SJSA1 (cell line): Measurements from ENCODE around the gene TM9SF1. TPM values are rescaled to one million over a fixed set of nuclear protein-coding genes. Genes with fewer than 3 reads are reported as not detected.
A peak's percentile ranks its signal among the peaks of the same experiment; 100 is the strongest.

Source experiments
- DNase-seq, 2 experiments: peaks; one replicate each; pipeline ENCODE4 v3.0.0-alpha.2; 2015 to 2020; ENCODE audit warnings: low spot score in 2 of 2, low read depth in 1 of 2
- H3K27ac ChIP-seq: fragments of 250-450 bp; sonication (Bioruptor Pico); 2 replicates; pipeline ENCODE4 v1.5.1; 2020; ENCODE audit warnings: mild to moderate bottlenecking, moderate library complexity
- H3K27me3 ChIP-seq: fragments of 250-450 bp; sonication (Bioruptor Pico); replicated peaks from 2 replicates; pipeline ENCODE4 v1.5.1; 2020; ENCODE audit warnings: mild to moderate bottlenecking, moderate library complexity
- H3K36me3 ChIP-seq: fragments of 250-450 bp; sonication (Bioruptor Pico); 2 replicates; pipeline ENCODE4 v1.5.1; 2020; ENCODE audit warnings: mild to moderate bottlenecking
- H3K4me1 ChIP-seq: fragments of 250-450 bp; sonication (Bioruptor Pico); replicated peaks from 2 replicates; pipeline ENCODE4 v1.6.1; 2021; ENCODE audit warnings: mild to moderate bottlenecking
- H3K4me3 ChIP-seq: fragments of 250-450 bp; sonication (Bioruptor Pico); 2 replicates; pipeline ENCODE4 v1.5.1; 2020; ENCODE audit warnings: mild to moderate bottlenecking
- H3K9me3 ChIP-seq: fragments of 250-450 bp; sonication (Bioruptor Pico); replicated peaks from 2 replicates; pipeline ENCODE4 v1.5.1; 2020; ENCODE audit warnings: mild to moderate bottlenecking
- total RNA-seq: library from RNA; depleted of rRNA; stranded (reverse); fragments of >200 nt; shearing (Covaris generic); gene quantifications from 2 replicates; pipeline ENCODE4 v1.2.3, GENCODE V29; 2014

TM9SF1 gene
- total RNA-seq, 1 experiment from 2014 or later, result 60.3 TPM

- Histone ChIP-seq H3K4me3 (no peak overlapping the region), H3K27ac (no peak overlapping the region), H3K36me3 (peaks cover 11% of the 10 kb centered on the region), H3K9me3 (no peaks in the 10 kb centered on the region), H3K27me3 (no peaks in the 10 kb centered on the region), H3K4me1 (no peaks in the 10 kb centered on the region)
- DNase-seq, result no peak
These were observed 22.9 kb downstream of the TM9SF1 start for GRCh38 chr14:24172261-24172860.

DNA sequence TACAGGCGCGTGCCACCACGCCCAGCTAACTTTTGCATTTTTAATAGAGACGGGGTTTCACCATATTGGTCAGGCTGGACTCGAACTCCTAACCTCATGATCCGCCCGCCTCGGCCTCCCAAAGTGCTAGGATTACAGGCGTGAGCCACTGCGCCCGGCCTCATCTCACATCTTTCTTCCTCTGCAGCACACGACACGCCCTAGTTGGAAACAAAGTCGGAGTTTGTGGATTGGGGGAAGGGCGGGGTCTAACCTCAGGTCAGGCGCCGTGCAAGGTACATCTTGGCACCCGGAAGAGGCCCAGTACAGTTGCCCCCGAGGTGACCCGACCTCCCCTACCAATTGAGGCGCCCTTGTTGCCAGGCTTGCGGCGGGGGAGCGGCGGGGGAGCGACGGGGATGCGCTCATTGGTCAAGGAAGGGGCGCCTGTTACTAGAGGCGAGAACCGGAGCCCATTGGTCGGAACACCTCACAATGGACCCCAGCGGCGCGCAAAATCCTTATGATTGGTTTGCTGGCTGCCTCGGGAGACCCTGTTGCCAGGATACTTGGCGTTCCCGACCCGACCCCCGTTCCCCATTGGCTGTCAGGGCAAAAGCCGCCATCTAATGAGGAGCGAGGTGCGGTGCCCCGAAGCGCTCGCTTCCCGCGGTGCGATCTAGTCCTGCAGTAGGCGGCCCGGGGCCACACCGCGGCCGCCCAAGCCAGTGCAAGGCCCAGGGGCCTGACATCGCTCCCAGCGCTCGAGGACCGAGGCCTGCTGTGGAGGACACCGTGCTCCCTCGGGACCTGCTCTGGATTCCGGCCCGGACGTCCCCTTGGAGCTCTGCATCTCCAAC lies 23.6 kb downstream of the TM9SF1 start, which contains the start of gene REC8:
Gene REC8, plus strand, starts transcription at position 659 of the 839 bp plus-strand sequence. CDS start 473 bp downstream, outside the sequence.
- Histone ChIP-seq H3K9me3 (no peaks in the 10 kb centered on the region), H3K27me3 (no peaks in the 10 kb centered on the region), H3K36me3 (peaks cover 10% of the 10 kb centered on the region), H3K27ac (no peak within 1 kb of the TSS), H3K4me3 (no peak within 1 kb of the TSS), H3K4me1 (no peaks in the 10 kb centered on the region)
- no peak for DNase-seq

DNA sequence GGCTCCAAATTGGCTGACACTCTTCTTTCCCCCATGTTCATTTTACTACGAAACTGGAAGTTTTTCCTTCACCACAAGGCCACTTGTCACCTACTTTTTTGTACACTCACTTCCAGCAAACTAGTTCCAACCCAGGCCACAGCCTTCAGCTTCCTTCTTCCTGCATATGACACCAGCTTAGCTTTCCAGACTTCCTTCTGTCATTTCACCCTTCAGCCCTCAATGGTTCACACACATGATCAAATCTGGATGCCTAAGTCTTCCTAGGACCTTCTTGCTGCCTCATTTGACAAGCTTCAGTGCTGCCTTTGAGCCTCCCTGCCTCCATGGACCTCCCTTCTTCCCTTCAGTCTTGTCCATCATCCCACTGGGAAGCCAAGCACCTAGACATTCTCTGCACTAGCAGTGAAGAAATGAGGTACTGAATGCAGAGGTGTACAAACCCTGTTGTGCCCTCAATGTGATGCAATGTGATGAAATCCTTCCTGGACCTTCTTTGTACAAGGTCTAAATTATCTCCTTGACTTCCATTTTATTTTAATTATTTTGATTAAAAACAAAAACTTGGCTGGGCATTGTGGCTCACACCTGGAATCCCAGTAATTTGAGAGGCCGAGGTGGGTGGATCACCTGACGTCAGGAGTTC lies 27.6 kb downstream of the TM9SF1 start:
- Histone ChIP-seq H3K4me3 (no peak overlapping the region), H3K27me3 (no peaks in the 10 kb centered on the region), H3K9me3 (no peaks in the 10 kb centered on the region), H3K36me3 (peaks cover 43% of the 10 kb centered on the region), H3K27ac (no peak overlapping the region), H3K4me1 (no peaks in the 10 kb centered on the region)
- no peak for DNase-seq

DNA sequence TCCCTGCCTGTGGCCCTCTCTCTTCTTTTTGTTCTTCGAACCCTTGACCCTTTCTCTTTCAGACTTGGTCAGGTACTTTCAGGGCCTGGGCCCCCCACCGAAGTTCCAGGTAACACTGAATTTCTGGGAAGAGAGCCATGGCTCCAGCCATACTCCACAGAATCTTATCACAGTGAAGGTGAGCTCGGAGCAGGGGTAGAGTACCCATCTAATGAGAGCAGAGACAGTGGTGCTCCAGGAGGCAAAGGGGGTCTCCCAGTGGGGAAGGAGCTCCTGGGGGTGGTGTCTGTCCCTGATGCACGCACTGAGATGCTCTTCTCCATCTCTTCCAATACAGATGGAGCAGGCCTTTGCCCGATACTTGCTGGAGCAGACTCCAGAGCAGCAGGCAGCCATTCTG lies 29.5 kb downstream of the TM9SF1 start:
- Histone ChIP-seq H3K36me3 (peaks cover 55% of the 10 kb centered on the region), H3K27ac (no peak overlapping the region), H3K9me3 (no peaks in the 10 kb centered on the region), H3K4me1 (peaks cover 14% of the 10 kb centered on the region), H3K27me3 (no peaks in the 10 kb centered on the region), H3K4me3 (no peak overlapping the region)
- no peak for DNase-seq

DNA sequence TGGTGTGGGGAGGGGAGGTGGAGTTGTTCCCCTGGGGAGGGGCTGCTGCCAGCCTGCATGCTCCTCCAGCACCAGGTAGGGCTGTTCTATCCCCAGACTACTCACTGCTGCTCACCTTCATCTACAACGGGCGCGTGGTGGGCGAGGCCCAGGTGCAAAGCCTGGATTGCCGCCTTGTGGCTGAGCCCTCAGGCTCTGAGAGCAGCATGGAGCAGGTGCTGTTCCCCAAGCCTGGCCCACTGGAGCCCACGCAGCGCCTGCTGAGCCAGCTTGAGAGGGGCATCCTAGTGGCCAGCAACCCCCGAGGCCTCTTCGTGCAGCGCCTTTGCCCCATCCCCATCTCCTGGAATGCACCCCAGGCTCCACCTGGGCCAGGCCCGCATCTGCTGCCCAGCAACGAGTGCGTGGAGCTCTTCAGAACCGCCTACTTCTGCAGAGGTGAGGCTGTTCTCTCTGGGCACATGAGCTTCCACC lies 30.7 kb downstream of the TM9SF1 start:
- Histone ChIP-seq H3K27ac (no peak overlapping the region), H3K4me1 (peaks cover 18% of the 10 kb centered on the region), H3K9me3 (no peaks in the 10 kb centered on the region), H3K36me3 (peaks cover 67% of the 10 kb centered on the region), H3K27me3 (no peaks in the 10 kb centered on the region), H3K4me3 (no peak overlapping the region)
- DNase-seq, result no peak

DNA sequence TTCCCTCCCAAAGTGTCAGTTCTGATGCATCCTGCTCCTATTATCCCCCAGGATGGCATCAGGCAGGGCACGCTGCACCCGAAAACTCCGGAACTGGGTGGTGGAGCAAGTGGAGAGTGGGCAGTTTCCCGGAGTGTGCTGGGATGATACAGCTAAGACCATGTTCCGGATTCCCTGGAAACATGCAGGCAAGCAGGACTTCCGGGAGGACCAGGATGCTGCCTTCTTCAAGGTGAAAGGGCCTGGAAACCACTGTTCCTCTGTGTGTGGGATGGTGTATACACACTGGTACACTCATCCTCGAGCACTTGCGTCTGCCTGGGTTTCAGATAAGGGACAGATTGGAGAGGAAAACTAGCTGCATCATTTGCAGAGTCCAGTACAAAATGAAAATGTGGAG lies 33.1 kb downstream of the TM9SF1 start:
- peaks cover 80% of the 10 kb centered on the region for H3K36me3 ChIP-seq
- H3K27ac ChIP-seq, result no peak overlapping the region
- peaks cover 18% of the 10 kb centered on the region for H3K4me1 ChIP-seq
- no peaks in the 10 kb centered on the region for H3K27me3 ChIP-seq
- DNase-seq, result no peak
- peak overlapping the region; percentile 43 for H3K4me3 ChIP-seq
- H3K9me3 ChIP-seq, result no peaks in the 10 kb centered on the region

- no peaks in the 10 kb centered on the region for H3K9me3 ChIP-seq
- peaks cover 18% of the 10 kb centered on the region for H3K4me1 ChIP-seq
- peak within 1 kb of the TSS; percentile 53 for H3K27ac ChIP-seq
- H3K27me3 ChIP-seq, result no peaks in the 10 kb centered on the region
- peaks cover 82% of the 10 kb centered on the region for H3K36me3 ChIP-seq
- peak; percentile 94 to 95 for DNase-seq
- H3K4me3 ChIP-seq, result peak within 1 kb of the TSS; percentile 43
These were observed 34.1 kb downstream of the TM9SF1 start, which contains the start of gene IRF9 for GRCh38 chr14:24160850-24161804. Gene IRF9 (plus strand): TSS chr14:24161265. CDS start chr14:24162145, 880 bp downstream.

DNA sequence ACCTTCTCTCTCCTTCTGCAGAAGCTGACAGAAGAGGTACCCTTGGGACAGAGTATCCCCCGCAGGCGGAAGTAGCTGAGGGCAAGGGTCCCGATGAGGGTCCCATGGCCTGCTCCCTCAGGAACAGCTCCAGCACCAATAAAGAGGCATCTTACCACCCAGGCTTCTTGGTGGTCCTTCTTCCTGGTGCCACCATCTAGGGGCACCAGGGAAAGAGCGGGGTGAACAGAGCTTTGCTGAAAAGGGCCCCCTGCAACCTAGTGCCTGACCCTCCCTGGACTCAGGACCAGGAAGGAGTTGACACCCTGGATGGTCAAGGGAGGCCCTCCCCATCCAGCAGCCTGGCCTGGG lies 34.8 kb downstream of the TM9SF1 start:
- Histone ChIP-seq H3K27me3 (no peaks in the 10 kb centered on the region), H3K9me3 (no peaks in the 10 kb centered on the region), H3K36me3 (peaks cover 82% of the 10 kb centered on the region), H3K4me3 (no peak overlapping the region; the same call in 1 of the 2 replicates), H3K4me1 (peaks cover 18% of the 10 kb centered on the region), H3K27ac (no peak overlapping the region)
- DNase-seq, result no peak

GRCh38 chr14:24159777-24160498 lies 35.3 kb downstream of the TM9SF1 start:
- Histone ChIP-seq H3K27me3 (no peaks in the 10 kb centered on the region), H3K9me3 (no peaks in the 10 kb centered on the region), H3K4me1 (peaks cover 18% of the 10 kb centered on the region), H3K4me3 (no peak overlapping the region), H3K36me3 (peaks cover 82% of the 10 kb centered on the region), H3K27ac (no peak overlapping the region)
- no peak for DNase-seq

DNA sequence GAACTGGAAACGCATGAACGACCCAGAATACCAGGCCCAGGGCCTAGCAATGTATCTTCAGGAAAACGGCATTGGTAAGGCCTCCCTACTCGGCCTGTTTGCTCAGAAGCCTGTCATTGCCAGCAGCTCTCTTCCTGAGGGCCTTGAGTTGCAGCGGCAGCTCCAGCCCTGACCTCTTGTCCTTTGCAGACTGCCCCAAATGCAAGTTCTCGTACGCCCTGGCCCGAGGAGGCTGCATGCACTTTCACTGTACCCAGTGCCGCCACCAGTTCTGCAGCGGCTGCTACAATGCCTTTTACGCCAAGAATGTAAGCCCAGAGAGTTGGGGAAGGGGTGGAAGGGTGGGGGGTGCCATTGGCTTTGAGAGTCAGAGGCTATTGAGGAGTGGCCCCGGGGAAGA lies 37.9 kb downstream of the TM9SF1 start:
- no peaks in the 10 kb centered on the region for H3K9me3 ChIP-seq
- H3K36me3 ChIP-seq, result peaks cover 69% of the 10 kb centered on the region
- H3K4me3 ChIP-seq, result no peak overlapping the region
- DNase-seq, result no peak
- no peaks in the 10 kb centered on the region for H3K27me3 ChIP-seq
- H3K4me1 ChIP-seq, result peaks cover 18% of the 10 kb centered on the region
- no peak overlapping the region for H3K27ac ChIP-seq

DNA sequence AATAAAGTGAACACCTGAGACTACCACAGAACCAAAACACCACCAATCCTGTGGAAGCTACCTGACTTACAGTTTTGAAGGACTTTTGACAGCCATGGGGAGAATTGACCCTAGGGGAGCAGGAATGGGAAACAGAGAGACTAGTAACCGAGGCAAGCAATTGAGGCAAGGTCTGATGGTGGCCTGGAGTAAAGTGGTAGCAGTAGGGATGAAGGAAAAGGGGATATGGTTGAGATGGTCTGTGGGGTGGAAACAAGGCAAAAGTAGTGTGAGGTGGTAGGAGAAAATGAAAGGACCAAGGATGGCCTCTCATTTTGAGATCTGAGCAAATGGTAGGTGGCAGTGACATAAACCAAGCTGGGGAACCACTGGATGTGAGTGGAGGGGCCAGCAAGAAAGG lies 38.4 kb downstream of the TM9SF1 start:
- no peak overlapping the region for H3K4me3 ChIP-seq
- H3K4me1 ChIP-seq, result peaks cover 13% of the 10 kb centered on the region
- peaks cover 69% of the 10 kb centered on the region for H3K36me3 ChIP-seq
- no peaks in the 10 kb centered on the region for H3K27me3 ChIP-seq
- no peaks in the 10 kb centered on the region for H3K9me3 ChIP-seq
- no peak for DNase-seq
- no peak overlapping the region for H3K27ac ChIP-seq

DNA sequence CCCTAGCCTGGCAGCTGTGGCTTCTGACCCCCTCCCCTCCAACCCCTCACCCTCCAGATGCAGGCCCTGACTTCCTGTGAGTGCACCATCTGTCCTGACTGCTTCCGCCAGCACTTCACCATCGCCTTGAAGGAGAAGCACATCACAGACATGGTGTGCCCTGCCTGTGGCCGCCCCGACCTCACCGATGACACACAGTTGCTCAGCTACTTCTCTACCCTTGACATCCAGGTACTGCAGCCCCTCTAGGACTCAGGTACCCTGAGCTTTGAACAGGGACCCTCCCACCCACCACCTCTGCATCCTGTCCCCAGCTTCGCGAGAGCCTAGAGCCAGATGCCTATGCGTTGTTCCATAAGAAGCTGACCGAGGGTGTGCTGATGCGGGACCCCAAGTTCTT lies 40.1 kb downstream of the TM9SF1 start:
- H3K36me3 ChIP-seq, result peaks cover 74% of the 10 kb centered on the region
- H3K4me3 ChIP-seq, result no peak overlapping the region
- H3K27ac ChIP-seq, result no peak overlapping the region
- no peak for DNase-seq
- no peaks in the 10 kb centered on the region for H3K9me3 ChIP-seq
- no peaks in the 10 kb centered on the region for H3K27me3 ChIP-seq
- no peaks in the 10 kb centered on the region for H3K4me1 ChIP-seq
